Measurements from ENCODE around the gene ACKR2.
A peak's percentile ranks its signal among the peaks of the same experiment; 100 is the strongest.

ACKR2 gene

DNA sequence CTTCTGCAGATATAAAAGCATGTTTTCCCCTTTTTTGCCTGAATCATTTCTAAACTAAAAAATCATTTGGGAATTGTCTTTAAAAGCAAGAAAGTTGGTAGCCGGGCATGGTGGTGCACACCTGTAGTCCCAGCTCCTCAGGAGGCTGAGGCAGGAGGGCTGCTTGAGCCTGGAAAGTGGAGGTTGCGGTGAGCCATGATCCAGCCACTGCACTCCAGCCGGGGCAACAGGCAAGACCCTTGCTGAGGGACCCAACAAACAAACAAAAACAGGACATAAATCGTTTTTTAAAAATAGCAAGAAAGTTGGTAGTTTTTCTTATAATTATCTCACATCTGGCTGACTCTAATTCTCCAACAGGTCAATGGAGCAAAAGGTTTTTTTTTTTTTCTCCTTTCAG is 7.5 kb upstream of the ACKR2 start:
- DNase-seq: no peak

DNA sequence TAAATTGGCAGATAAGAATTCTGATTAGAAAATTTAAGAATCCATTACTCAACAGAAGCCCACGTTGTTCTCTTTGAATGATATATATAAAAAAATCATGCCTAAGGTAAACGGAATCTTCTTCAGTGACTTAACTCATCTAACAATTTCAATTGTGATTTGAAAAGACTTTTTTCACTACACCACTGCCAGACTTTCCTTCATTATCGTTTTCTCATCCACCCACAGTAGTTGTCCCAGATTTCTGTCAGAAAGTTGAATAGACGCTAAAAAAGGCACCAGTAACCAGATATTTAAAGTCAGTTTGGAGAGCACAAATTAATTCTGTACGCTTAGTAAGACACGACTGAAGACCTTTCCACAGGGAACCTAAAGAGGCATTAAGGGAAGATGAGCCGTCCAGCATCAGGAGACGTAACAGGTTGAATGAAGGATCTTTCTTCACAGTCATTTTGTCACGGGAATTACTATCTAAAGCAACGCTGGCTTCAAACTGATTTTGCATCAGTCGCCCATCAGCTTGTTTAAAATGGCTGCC is 6.3 kb upstream of the ACKR2 start:
- DNase-seq: no peak

DNA sequence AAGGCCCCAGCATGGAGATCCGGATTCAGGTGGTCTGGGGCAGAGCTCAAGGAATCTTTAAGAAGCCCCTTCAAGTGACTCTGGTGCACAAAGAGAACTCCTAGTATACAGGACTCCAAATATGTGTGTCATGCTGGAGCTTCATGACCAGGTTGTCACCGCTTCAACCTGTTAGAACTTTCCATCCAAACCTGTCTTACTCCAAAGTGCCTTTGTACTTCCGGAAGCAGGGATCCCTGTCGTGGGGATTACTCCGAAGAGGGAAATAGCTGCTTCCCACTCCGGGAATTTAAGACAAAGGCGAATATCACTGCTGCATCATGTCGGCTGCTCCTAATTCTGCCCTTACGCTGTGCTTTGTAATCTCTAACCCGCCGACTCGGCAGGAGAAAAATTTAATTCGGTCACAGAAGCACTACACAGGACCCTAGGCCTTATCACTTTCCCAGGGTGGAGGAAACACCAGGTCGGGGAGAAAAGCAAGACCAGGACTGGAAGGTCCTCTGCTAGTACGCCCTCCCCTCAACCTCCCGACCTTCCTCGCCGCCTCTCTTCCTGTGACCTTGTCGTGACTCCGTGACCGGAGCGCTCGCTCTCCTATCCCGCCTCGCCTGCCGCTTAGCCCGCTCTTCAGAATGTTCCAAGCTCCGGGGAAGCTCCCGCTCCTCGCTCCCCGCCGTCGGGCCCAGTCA is 5.7 kb upstream of the ACKR2 start:
- peak; percentile 59 for DNase-seq

DNA sequence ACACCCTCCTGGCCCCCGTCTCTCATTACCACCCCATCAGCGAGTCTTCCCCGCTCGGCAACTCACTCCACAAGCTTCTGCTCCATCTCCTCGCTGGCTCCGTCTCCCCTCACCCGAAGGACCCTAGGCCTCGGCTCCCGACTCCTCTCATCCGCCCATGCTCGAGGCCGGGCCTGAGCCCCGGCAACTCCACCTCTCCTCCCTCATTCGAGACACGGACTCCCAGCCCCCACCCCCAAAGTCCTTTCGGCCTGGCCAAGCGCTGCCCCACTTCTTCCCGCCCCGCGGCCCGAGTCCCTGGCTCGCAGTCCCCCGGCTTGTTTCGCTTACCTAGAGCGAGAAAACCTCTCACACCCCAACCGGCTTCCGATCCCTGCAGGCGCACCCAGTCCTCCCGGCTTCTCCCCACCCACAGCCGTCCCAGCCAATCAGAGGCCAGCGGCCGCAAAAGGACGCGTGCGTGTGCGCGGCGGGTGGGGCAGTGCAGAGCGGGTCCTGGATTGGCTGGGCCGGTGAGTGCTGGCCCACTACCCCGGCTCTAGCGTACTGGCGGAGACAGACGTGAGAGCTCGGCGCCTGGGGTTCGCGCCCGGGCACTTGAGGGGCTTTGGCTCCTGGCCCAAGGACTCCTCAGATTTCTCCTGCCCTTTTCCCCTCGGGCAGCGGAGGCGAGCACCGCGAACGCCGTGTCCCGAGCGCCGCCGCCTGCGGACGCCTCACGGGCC is 5.0 kb upstream of the ACKR2 start, which contains the start of gene HIGD1A:
Gene HIGD1A (minus strand): TSS at position 385 of the 725 bp plus-strand sequence. CDS start 10,237 bp downstream, outside the sequence.
- peak; percentile 98 for DNase-seq

DNA sequence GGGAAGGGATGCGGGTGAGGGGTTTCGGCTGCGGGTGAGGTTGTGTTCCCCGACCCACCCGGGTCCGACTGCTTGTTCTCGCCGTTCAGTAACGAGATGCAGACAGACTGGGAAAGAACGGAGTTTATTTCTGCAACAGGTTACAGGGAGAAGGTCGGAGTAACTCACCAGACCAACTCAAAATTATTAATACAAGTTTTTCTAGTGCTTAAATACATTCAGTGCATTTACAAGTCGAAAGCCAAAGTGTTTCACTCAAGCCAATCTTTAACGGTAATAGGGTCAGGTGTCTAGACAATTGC is 4.5 kb upstream of the ACKR2 start:
- no peak for DNase-seq

DNA sequence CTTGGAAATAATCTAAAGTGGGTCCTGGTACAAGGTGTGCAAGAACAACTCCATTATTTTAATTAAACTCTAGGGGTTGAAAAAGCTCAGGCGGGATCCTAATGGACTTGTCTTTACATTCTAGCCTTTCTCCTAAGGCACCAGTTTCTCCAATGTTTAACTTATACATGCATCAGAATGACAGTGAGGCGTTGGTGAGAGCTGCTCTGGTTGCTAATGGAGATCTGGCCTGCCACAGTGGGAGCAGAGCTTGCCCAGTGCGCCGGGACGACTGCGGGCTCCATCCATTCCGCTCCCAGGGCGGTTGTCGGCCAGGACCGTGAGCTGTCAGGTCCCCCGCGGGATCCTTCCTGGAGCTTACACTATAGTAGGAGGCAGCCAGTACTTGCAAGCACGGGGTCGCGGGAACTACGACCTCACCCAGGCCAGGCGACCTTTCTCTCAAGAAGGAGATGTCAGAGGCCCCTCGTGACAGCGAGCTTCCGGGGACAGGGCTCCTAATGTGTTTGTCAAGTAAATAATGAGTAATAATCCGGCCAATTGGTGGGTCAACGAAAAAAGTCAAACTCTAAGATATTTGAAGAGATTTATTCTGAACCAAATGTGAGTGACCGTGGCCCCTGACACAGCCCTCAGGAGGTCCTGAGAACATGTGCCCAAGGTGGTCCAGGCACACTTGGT is 4.0 kb upstream of the ACKR2 start:
- DNase-seq: peak; percentile 80

DNA sequence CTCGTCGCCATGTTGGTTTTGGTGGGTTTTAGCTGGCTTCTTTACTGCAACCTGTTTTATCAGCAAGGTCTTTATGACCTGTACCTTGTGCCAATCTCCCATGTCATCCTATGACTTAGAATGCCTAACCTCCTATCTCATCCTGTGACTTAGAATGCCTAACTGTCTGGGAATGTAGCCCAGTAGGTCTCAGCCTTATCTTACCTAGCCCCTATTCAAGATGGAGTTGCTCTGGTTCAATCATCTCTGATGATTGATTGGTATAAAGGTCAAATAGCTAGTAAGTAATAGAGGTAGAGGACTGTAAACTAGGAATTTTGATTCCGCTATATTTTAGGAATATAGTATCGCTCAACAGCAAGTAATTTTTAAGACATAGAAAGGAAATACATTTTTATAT is 1.3 kb upstream of the ACKR2 start:
- peak; percentile 56 for DNase-seq

DNA sequence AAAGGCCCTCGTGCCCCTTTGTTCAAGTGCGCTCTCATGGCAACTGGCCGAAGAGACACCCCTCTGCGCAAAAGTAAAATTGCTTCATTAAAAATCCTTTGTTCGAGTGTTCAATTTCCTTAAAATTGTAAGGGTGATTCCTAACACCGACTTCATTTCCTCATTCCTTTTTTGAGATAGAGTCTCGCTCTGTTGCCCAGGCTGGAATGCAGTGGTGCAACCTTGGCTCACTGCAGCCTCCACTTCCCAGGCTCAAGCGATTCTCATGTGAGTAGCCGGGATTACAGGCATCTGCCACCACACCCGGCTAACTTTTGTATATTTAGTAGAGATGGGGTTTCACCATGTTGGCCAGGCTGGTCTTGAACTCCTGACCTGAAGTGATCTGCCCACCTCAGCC is 1.5 kb downstream of the ACKR2 start:
- peak; percentile 73 for DNase-seq

DNA sequence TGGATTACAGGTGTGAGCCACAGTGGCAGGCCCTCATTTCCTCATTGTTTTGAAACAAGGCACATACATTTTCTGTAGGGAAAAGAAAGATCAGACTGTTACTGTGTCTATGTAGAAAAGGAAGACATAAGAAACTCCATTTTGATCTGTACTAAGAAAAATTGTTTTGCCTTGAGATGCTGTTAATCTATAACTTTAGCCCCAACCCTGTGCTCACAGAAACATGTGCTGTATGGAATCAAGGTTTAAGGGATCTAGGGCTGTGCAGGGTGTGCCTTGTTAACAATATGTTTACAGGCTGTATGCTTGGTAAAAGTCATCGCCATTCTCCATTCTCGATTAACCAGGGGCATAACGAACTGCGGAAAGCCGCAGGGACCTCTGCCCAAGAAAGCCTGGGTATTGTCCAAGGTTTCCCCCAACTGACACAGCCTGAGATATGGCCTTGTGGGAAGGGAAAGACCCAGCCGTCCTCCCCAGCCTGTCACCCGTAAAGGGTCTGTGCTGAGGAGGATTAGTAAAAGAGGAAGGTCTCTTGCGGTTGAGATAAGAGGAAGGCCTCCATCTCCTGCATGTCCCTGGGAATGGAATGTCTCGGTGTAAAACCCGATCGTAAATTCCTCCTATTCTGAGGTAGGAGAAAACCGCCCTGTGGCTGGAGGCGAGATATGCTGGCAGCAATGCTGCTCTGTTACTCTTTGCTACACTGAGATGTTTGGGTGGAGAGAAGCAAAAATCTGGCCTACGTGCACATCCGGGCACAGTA is 2.1 kb downstream of the ACKR2 start:
- peak; percentile 95 for DNase-seq

DNA sequence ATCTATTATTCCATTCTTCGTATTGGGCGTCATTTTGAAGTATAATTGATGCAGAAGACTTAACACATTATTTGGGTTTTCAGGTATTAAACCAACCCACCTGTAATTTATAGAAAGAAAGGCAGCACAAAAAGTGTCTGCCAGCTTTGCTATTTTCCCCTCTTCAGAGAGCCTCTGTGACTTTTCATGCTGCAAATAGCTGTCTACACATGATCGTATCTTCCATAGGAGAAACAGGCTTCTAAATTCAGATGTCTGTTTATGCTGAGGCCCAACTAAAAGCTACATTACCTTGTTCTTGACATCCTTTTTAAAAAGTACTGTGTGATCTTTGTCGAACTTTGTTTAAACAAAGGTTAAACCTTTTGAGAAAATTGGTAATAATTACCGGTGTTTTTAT is 5.0 kb downstream of the ACKR2 start:
- no peak for DNase-seq

DNA sequence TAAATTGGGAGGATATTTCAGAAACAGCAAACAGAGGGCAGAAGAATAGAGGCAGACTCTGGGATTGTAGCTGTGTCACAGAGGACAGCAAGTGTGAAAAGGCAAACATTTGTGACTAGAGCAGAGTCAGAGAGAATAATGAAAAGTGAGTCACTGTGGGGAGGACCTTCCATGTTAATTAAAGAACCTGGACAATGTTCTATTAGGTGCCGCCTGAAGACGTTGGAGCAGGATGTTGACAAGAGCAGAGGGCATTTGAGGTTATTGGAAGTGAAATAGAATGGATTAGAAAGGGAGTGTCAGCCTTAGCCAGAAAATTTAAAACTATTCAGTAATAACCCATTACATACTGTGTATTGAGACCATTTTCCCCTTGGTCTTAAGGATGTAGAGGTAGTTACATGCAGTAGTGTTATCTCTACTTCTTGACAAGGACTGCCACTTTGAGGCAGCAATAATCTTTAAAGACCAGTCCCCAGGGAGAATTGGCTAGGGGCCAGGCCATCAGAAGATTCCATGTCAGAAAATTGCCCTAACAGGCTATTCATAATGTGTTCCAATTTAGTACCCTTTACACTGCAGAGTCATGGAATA is 5.8 kb downstream of the ACKR2 start:
- no peak for DNase-seq

DNA sequence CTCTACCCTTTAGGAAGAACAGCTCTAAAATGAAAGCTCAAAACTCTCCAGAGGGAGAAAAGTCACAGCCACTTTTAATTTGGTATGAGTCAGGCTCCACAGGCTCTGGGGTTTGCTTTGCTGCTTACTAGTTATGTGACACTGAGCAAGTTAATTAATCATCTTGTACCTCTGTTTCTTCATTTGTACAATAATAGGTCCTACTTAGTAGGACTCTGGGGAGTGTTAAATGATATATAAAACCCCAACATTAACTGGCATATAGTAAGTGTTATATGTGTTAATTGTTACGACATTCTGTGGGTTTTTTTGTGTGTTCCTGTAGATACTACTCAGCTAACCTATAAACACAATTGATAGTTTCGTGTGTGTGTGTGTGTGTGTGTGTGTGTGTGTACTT is 6.6 kb downstream of the ACKR2 start:
- no peak for DNase-seq

DNA sequence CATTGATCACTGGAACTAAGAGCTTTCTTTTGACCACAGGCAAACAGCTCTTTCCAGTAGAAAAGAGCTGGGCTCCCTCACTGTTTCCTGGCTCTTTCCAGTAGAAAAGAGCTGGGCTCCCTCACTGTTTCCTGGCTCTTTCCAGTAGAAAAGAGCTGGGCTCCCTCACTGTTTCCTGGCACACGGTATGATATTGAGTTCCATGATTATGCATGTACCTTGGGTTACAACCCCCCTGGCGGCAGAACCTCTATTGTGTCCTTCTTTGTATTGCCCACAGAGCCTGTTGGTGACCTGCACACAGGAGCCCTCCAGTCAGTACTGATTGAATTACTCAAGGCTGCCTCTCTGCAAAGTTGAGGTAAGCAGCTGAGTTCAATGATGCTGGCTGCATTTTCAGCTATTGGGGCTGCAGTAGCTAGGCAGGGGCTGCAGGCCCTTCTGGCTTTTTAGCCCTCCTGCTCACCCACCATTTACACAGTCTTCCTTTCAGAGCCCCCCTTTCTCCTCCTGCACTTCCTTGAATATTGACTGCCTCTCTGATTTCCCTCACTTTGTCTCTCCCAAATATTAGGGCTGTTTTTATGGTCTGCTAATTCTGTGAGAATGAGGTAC is 10.2 kb downstream of the ACKR2 start:
- DNase-seq: peak; percentile 65

DNA sequence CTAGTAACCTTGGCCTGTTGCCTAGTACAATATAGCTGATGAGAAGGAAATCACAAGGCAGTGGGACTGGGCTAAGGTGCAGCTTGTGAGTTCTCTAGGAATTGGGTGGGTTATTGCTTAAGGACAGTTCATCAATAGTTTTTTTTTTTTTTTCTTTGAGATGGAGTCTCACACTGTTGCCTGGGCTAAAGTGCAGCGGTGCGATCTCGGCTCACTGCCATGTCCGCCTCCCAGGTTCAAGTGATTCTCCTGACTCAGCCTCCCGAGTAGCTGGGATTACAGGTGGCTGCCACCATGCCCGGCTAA is 11.5 kb downstream of the ACKR2 start:
- no peak for DNase-seq

DNA sequence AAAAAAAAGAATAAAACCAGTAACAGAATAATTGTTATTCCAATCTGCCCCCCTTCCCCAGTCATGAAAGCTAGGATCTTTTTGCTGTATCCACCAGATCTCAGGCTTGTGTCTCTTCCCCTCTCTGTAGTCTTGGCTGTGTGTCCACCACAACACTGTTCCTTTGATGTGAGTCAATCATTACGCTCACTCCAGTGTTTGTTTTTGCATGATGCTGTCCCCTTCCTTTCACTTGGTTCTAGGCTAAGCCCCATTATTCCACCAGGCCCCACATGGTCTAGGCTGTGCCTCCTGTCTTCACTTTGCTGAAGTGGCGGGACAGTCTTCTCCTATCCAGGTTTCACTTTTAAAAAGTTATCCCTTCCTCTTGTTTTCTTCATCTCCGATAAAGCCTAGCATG is 13.6 kb downstream of the ACKR2 start:
- no peak for DNase-seq

DNA sequence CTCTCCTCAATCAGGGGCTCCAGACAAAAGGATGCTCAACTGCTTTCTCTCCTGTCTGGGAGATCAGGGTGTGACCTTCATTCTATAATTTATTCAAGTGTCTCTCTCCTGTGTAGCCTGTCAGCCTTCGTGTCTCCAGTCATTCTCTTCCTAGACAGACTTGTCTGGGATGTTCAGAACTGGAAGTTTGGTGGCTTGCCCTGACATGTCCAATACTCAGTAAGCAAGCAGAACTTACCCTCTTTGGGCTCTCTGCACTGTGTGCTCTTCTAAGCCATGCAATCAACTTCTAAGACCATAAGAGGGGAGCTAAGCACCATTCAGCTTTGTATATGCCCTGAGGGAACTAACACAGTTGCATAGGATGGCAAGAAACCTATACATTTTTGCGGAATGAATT is 14.1 kb downstream of the ACKR2 start:
- peak; percentile 75 for DNase-seq

DNA sequence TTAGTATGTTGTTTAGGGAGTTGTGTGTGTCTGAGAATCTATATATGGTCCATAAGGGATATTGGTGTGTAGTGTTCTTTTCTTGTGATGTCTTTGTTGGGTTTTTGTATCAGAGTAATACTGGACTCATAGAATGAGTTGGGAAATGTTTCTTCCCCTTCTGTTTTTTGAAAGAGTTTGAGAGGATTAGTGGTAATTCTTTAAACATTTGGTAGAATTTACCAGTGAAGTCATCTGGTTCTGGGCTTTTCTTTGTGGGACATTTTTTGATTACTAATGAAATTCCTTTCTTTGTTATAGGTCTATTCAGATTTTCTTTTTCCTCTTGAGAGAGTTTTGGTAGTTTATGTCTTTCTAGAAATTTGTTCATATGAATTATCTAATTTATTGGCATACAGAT is 16.9 kb downstream of the ACKR2 start:
- no peak for DNase-seq

DNA sequence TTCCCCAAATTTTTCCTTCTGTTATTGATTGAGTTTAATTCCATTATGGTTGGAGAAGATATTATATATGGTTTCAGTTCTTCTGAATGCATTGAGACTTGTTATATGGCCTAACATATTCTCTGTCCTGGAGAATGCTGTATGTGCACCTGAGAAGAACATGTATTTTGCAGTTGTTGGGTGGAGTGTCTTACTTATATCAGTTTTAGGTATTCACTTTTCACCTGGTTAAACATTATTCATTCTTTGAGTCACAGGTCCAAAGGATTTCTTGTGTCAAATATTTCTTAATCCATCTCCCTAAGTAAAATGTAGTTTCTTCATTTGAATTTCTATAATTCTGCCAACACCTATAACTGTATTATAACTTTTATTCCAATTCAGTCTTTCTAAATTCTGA is 17.8 kb downstream of the ACKR2 start:
- no peak for DNase-seq

DNA sequence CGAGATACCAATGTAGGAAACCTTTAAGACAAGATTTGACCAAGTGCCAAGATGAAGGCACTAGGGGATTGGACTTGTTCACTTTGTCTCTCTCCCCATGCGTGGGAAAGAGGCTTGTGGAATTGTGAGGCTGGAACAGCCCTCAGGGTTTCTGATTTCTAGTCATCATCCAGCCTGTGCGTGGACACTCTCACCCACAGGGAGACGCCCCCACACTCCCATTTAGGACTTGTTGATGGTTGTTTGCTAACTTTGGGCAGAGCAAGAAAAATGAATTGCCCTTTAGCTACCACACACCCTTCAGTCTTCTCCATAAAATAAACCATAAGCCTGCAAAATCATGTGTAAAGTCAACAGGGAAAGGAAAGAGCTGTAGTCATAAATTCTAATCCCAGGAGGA is 18.4 kb downstream of the ACKR2 start:
- DNase-seq: no peak

DNA sequence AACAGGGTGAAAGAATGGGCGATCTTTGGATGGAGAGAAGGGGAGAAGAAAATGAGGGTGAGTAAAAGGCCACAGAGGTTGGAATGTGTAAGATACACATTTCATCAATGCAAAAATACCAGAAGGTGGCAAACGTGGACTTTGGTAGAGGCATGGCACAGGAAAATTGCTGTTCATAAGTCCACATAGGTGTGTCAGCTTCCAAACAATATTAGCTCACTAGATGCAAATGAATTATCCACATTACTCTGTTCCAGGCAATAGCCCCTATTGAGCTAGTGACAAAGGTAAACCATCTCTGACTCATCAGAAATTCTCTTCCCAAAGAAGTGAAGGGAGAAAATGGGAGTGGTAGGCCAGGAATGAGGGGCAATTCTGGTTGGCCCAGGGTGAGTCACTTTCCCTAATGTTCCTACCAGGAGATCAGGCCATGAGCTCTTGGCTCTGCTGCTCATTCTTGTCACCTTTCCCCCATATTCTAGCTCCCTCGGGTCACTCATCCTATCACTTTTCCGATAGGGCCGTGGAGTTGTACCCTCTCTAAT is 19.9 kb downstream of the ACKR2 start:
- DNase-seq: peak; percentile 80

DNA sequence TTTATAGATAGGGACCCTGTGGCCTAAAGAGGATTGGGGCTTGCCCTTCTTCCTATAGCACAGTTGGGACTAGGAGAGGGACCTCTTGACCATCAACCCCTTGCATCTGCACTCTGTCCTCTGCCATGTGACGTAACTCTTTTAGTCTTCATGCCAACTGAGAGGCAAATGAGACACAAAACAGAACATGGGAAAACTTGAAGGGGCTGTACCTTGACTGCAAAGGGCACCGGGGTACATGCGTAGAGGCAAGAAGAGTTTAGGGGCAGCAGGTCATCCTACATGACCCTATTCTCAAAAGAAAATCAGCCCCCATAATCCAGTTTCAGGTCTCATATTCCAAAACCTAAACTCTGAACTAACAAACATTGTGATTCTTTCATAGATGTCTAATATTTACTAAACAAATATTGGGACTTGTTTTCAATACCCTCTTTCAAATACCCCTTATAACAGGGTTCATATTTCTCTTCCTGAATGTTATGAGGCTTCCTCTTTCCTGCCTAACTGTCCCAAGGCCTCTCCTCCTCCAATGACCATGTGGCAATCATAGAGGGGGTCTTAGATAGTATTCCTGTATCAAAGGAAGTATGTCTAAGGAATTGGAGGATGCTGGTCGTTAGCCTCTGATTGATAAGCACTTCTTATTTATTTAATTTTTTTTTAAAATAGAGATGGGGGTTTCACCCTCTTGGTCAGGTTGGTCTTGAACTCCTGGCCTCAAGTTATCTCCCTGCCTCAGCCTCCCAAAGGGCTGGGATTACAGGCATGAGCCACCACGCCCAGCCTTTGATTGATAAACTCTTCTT is 20.6 kb downstream of the ACKR2 start:
- DNase-seq: no peak
